CD14-positive monocyte (primary cell): Measurements from ENCODE around the gene LIN54. TPM values are rescaled to one million over a fixed set of nuclear protein-coding genes. Genes with fewer than 3 reads are reported as not detected.
"Not testable (repeated sequence)": the region's sequence is repeated elsewhere in the genome, so short reads cannot be mapped to it uniquely, and the experiment has no call there.

ENCODE experiments used
- DNase-seq, 3 donors: peaks; one replicate each; pipeline ENCODE4 v3.0.0-alpha.2; 2011 to 2022
- H2AFZ ChIP-seq: 2 replicates; pipeline ENCODE4 v1.6.0; 2012; ENCODE audit warnings: mild to moderate bottlenecking, low read depth, low read length, inconsistent platforms; ENCODE audit not compliant: insufficient read depth, poor library complexity, severe bottlenecking
- H3K27ac ChIP-seq, 2 donors: 1 replicate in 1 of 2; 2 replicates in 1 of 2; pipeline ENCODE4 v1.5.1; 2012 to 2013; ENCODE audit warnings: low read length in 2 of 2, control low read depth in 1 of 2, inconsistent platforms in 1 of 2, low read depth in 1 of 2, mild to moderate bottlenecking in 1 of 2
- H3K27me3 ChIP-seq, 2 donors: one replicate each; pipeline versions ENCODE4 v1.6.0 to v1.6.1; 2011 to 2013; ENCODE audit warnings: low read length in 2 of 2; ENCODE audit not compliant: control insufficient read depth in 2 of 2, insufficient read depth in 2 of 2
- H3K36me3 ChIP-seq, 2 donors: replicated peaks in 1 of 2; 1 replicate in 1 of 2; 2 replicates in 1 of 2; pipeline versions ENCODE4 v1.5.1 to v1.6.1; 2012 to 2013; ENCODE audit warnings: low read length in 2 of 2, control low read depth in 1 of 2, inconsistent platforms in 1 of 2, mild to moderate bottlenecking in 1 of 2; ENCODE audit not compliant: insufficient read depth in 2 of 2, control insufficient read depth in 1 of 2
- H3K4me1 ChIP-seq, 2 donors: 1 replicate in 1 of 2; 2 replicates in 1 of 2; pipeline versions ENCODE4 v1.5.1 to v1.6.1; 2012 to 2013; ENCODE audit warnings: low read length in 2 of 2, control low read depth in 1 of 2, inconsistent platforms in 1 of 2, mild to moderate bottlenecking in 1 of 2, moderate library complexity in 1 of 2; ENCODE audit not compliant: insufficient read depth in 2 of 2, control insufficient read depth in 1 of 2
- H3K4me2 ChIP-seq: replicated peaks from 2 replicates; pipeline ENCODE3; 2012; ENCODE audit warnings: low read length, moderate library complexity, mild to moderate bottlenecking; ENCODE audit not compliant: poor library complexity, severe bottlenecking; ENCODE audit errors: extremely low read depth
- H3K4me3 ChIP-seq, 3 experiments: fragments of 200-600 bp in 1 of 3; sonication (generic) in 1 of 3; replicated peaks in 1 of 3; 1 replicate in 2 of 3; 2 replicates in 1 of 3; pipeline ENCODE4 v1.5.1; 2011 to 2013; ENCODE audit warnings: low read length in 3 of 3, mild to moderate bottlenecking in 3 of 3, control low read depth in 2 of 3, low read depth in 2 of 3, inconsistent platforms in 1 of 3, moderate library complexity in 1 of 3
- H3K79me2 ChIP-seq: 2 replicates; pipeline ENCODE4 v1.6.0; 2012; ENCODE audit warnings: mild to moderate bottlenecking, control low read depth, inconsistent platforms, low read length, moderate library complexity; ENCODE audit not compliant: insufficient read depth
- H3K9ac ChIP-seq: 2 replicates; pipeline ENCODE4 v1.6.0; 2017; ENCODE audit warnings: low read length, mild to moderate bottlenecking; ENCODE audit not compliant: insufficient read depth, poor library complexity, severe bottlenecking
- H3K9me3 ChIP-seq, 2 donors: replicated peaks in 1 of 2; 1 replicate in 1 of 2; 2 replicates in 1 of 2; pipeline versions ENCODE4 v1.5.1 to v1.6.1; 2012 to 2013; ENCODE audit warnings: low read length in 2 of 2, control low read depth in 1 of 2; ENCODE audit not compliant: control insufficient read depth in 1 of 2, insufficient read depth in 1 of 2
- H4K20me1 ChIP-seq: 2 replicates; pipeline ENCODE4 v1.6.0; 2012; ENCODE audit warnings: mild to moderate bottlenecking, low read length, control low read depth, moderate library complexity; ENCODE audit not compliant: insufficient read depth
- H3K27ac Mint-ChIP-seq, 7 donors: one replicate each; pipeline ENCODE4 v1.8.0; 2020; ENCODE audit warnings: mild to moderate bottlenecking in 7 of 7, mixed read lengths in 7 of 7, moderate library complexity in 6 of 7, inconsistent platforms in 2 of 7
- H3K27me3 Mint-ChIP-seq, 3 donors: one replicate each; pipeline ENCODE4 v1.8.0; 2021 to 2022; ENCODE audit warnings: low read depth in 3 of 3, mild to moderate bottlenecking in 3 of 3, mixed read lengths in 3 of 3, moderate library complexity in 3 of 3, inconsistent platforms in 1 of 3
- H3K36me3 Mint-ChIP-seq, 2 donors: one replicate each; pipeline ENCODE4 v1.8.0; 2020; ENCODE audit warnings: mixed read lengths in 2 of 2, inconsistent platforms in 1 of 2, mild to moderate bottlenecking in 1 of 2
- H3K4me1 Mint-ChIP-seq: one replicate; pipeline ENCODE4 v1.8.0; 2020; ENCODE audit warnings: mild to moderate bottlenecking, mixed read lengths
- H3K4me3 Mint-ChIP-seq, 2 donors: one replicate each; pipeline ENCODE4 v1.8.0; 2020; ENCODE audit warnings: mild to moderate bottlenecking in 2 of 2, mixed read lengths in 2 of 2, moderate library complexity in 1 of 2
- H3K9me3 Mint-ChIP-seq, 7 donors: one replicate each; pipeline ENCODE4 v1.8.0; 2020 to 2022; ENCODE audit warnings: mixed read lengths in 7 of 7, mild to moderate bottlenecking in 6 of 7, moderate library complexity in 6 of 7, inconsistent platforms in 2 of 7
- CTCF ChIP-seq: fragments of 200-600 bp; IDR thresholded peaks from one replicate; pipeline ENCODE4 v1.8.0; 2022; ENCODE audit warnings: antibody characterized with exemption, mild to moderate bottlenecking
- WGBS: methylation state at CpG from one replicate; pipeline ENCODE4 v1.1.5; 2013; ENCODE audit warnings: missing lambda C conversion rate; ENCODE audit not compliant: insufficient coverage; 5-methylcytosine and 5-hydroxymethylcytosine counted together
- intact Hi-C, 2 donors: fragments of 100-400 bp; cut with micrococcal nuclease; formaldehyde crosslinking; loops; one replicate each; pipeline versions ENCODE4 v1.15.0 to v1.15.1; 2023
- polyA plus RNA-seq, 3 donors: library from polyadenylated mRNA; depleted of rRNA in 1 of 3; unstranded in 2 of 3; stranded (reverse) in 1 of 3; fragments of 300-500 nt in 2 of 3; fragments of >200 nt in 1 of 3; fragmentation: Illumina TruSeq in 2 of 3; gene quantifications; 1 replicate in 2 of 3; 2 replicates in 1 of 3; pipeline ENCODE4 v1.2.3, GENCODE V29; 2012 to 2021

LIN54 gene
- polyA plus RNA-seq, 3 donors: 2.9 to 6.4 (median 3.7) TPM

- DNase-seq: no peak
- H3K9me3 ChIP-seq: no peaks in the 10 kb centered on the region
- no peak overlapping the region for H3K9ac ChIP-seq
- 100% methylated on average over 5 of the region's 8 CpGs for WGBS
- H3K27me3 Mint-ChIP-seq: no peaks in the 10 kb centered on the region
- H3K4me3 Mint-ChIP-seq: no peak overlapping the region
- no peaks in the 10 kb centered on the region for H3K9me3 Mint-ChIP-seq
- H4K20me1 ChIP-seq: no peaks in the 10 kb centered on the region
- H3K27ac Mint-ChIP-seq: no peak overlapping the region
- H3K36me3 ChIP-seq: peaks cover 20 to 28% of the 10 kb centered on the region in 2 donors
- H3K4me2 ChIP-seq: no peak overlapping the region
- intact Hi-C loops: no loop called here
- no peak overlapping the region for H3K4me3 ChIP-seq
- H2AFZ ChIP-seq: no peak overlapping the region
- H3K27ac ChIP-seq: no peak overlapping the region
- no peaks in the 10 kb centered on the region for H3K27me3 ChIP-seq
- H3K4me1 ChIP-seq: peaks cover 4 to 7% of the 10 kb centered on the region in 2 donors
- H3K36me3 Mint-ChIP-seq: peaks cover 27 to 33% of the 10 kb centered on the region in 2 donors
- H3K4me1 Mint-ChIP-seq: peaks cover 4% of the 10 kb centered on the region
- H3K79me2 ChIP-seq: peaks cover 24% of the 10 kb centered on the region
- no peak for TF ChIP-seq CTCF
Measured at GRCh38 chr4:83046693-83047473, 36.3 kb upstream of the LIN54 start.

DNA sequence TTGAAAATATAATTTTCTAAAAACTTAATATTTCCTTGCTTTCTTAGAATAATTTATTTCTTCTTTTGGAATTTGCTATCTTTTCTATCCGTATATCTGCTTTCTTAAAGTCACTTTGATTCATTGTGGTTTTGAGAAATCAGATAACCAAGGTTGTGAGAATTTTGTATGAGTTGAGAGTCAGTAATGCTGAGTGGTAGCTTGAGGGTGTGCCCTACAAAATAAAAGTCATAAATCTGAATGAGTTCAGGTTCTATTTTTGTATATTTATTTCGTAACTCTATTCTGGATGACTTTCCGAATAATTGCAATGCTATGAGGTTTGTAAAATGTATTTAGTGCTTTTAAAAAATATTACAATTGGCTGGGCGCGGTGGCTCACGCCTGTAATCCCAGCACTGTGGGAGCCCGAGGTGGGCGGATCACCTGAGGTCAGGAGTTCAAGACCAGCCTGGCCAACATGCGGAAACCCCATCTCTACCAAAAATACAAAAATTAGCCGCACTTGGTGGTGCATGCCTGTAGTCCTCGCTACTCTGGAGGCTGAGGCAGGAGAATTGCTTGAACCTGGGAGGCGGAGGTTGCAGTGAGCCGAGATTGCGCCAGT lies 33.3 kb upstream of the LIN54 start:
- Histone ChIP-seq H2AFZ (no peak overlapping the region), H3K27me3 (no peaks in the 10 kb centered on the region), H3K27ac (no peak overlapping the region), H3K9ac (no peak overlapping the region), H3K4me1 (peaks cover 4 to 7% of the 10 kb centered on the region in 2 donors), H3K4me3 (no peak overlapping the region), H3K36me3 (no peaks in the 10 kb centered on the region), H3K79me2 (peaks cover 43% of the 10 kb centered on the region), H3K9me3 (no peaks in the 10 kb centered on the region), H3K4me2 (no peak overlapping the region), H4K20me1 (no peaks in the 10 kb centered on the region)
- Mint-ChIP-seq H3K4me3 (no peak overlapping the region), H3K4me1 (peaks cover 9% of the 10 kb centered on the region), H3K27ac (peak overlapping the region in 1 of 7 donors; percentile 50), H3K36me3 (peaks cover 7 to 10% of the 10 kb centered on the region in 2 donors), H3K9me3 (no peaks in the 10 kb centered on the region), H3K27me3 (no peaks in the 10 kb centered on the region)
- 90% methylated on average over 2 of the region's 14 CpGs for WGBS
- no peak for DNase-seq
- intact Hi-C loops: no loop called here
- no peak for TF ChIP-seq CTCF

DNA sequence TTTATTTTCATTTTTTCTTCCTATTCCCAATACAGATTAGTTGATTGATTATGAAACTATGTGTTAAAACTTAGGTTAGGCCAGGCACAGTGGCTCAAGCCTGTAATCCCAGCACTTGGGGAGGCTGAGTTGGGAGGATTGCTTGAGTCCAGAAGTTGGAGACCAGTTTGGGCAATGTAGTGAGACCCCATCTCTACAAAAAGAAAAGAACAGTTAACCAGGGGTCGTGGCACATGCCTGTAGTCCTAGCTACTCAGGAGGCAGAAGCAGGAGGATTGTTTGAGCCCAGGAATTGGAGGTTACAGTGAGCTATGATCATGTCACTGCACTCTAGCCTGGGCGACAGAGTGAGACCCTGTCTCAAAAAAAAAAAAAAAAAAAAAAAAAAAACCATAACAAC lies 32.5 kb upstream of the LIN54 start:
- H3K27me3 ChIP-seq, H3K36me3 ChIP-seq, H3K9me3 Mint-ChIP-seq, H3K4me3 Mint-ChIP-seq, H3K27ac ChIP-seq, H2AFZ ChIP-seq, H3K4me3 ChIP-seq, H3K9me3 ChIP-seq, DNase-seq, H3K4me1 Mint-ChIP-seq, H4K20me1 ChIP-seq, H3K36me3 Mint-ChIP-seq, H3K27me3 Mint-ChIP-seq, intact Hi-C loops, H3K4me1 ChIP-seq, H3K9ac ChIP-seq, H3K4me2 ChIP-seq: not testable (repeated sequence)
- peaks cover 51% of the 10 kb centered on the region for H3K79me2 ChIP-seq
- WGBS: no CpG with 5 or more reads among the region's 2 CpGs
- peak overlapping the region in 1 of 7 donors; percentile 74 for H3K27ac Mint-ChIP-seq
